Upper lobe of right lung (tissue), 1 donor: ENCODE data around the gene PLD3. TPM values are rescaled to one million over a fixed set of nuclear protein-coding genes. Genes with fewer than 3 reads are reported as not detected.

Experiments
- ATAC-seq: fragments of 200-7000 bp; cut with Tn5 transposase; one replicate; pipeline ENCODE4 v1.9.1; 2020; ENCODE audit warnings: mild to moderate bottlenecking, moderate library complexity
- DNase-seq: peaks from one replicate; pipeline ENCODE4 v3.0.0-alpha.2; 2020
- H3K27ac ChIP-seq: fragments of 200-600 bp; one replicate; pipeline ENCODE4 v1.8.0; 2022
- H3K27me3 ChIP-seq: fragments of 200-600 bp; one replicate; pipeline ENCODE4 v1.8.0; 2022; ENCODE audit warnings: mild to moderate bottlenecking
- H3K36me3 ChIP-seq: fragments of 200-600 bp; one replicate; pipeline ENCODE4 v1.8.0; 2022
- H3K4me1 ChIP-seq: fragments of 200-600 bp; one replicate; pipeline ENCODE4 v1.8.0; 2022
- H3K4me3 ChIP-seq: fragments of 200-600 bp; one replicate; pipeline ENCODE4 v1.8.0; 2022; ENCODE audit warnings: mild to moderate bottlenecking
- H3K9me3 ChIP-seq: fragments of 200-600 bp; one replicate; pipeline ENCODE4 v1.8.0; 2022
- CTCF ChIP-seq: fragments of 200-600 bp; IDR thresholded peaks from one replicate; pipeline ENCODE4 v1.8.0; 2022; ENCODE audit warnings: antibody characterized with exemption
- intact Hi-C: fragments of 100-400 bp; cut with DNase I; formaldehyde crosslinking; loops from one replicate; pipeline ENCODE4 v1.11.0; 2022
- total RNA-seq: library from RNA; stranded (reverse); fragmentation: NEBNext Ultra II Directional; extraction: Animal tissue kit (Norgen Biotek cat#: 25700); gene quantifications from one replicate; pipeline ENCODE4 v1.2.1, GENCODE V29; 2021
- donor health status: DM: no; HTN: yes; CAD: no; lungs with severe emphysema.

PLD3 gene
- total RNA-seq, 1 donor from 2014 or later = 432 TPM

- peak overlapping the region; percentile 40 for H3K4me3 ChIP-seq
- DNase-seq (no peak), ATAC-seq (peak; percentile 66)
- H3K4me1 ChIP-seq = peaks cover 15% of the 10 kb centered on the region
- H3K9me3 ChIP-seq = no peaks in the 10 kb centered on the region
- H3K27me3 ChIP-seq = no peaks in the 10 kb centered on the region
- TF ChIP-seq CTCF = no peak
- intact Hi-C loops = no loop called here
- no peaks in the 10 kb centered on the region for H3K36me3 ChIP-seq
- peak overlapping the region; percentile 72 for H3K27ac ChIP-seq
These were observed 62.8 kb downstream of the PLD3 start for GRCh38 chr19:40411125-40411842.

- no peaks in the 10 kb centered on the region for H3K9me3 ChIP-seq
- intact Hi-C loops = no loop called here
- no peaks in the 10 kb centered on the region for H3K36me3 ChIP-seq
- H3K27ac ChIP-seq = peak overlapping the region; percentile 72
- DNase-seq = no peak
- H3K4me1 ChIP-seq = peaks cover 23% of the 10 kb centered on the region
- H3K27me3 ChIP-seq = no peaks in the 10 kb centered on the region
- no peak for ATAC-seq
- peak overlapping the region; percentile 40 for H3K4me3 ChIP-seq
- TF ChIP-seq CTCF = no peak
These were observed 63.5 kb downstream of the PLD3 start for GRCh38 chr19:40411958-40412499.

- ATAC-seq (no peak), DNase-seq (no peak)
- TF ChIP-seq CTCF = no peak
- H3K27me3 ChIP-seq = no peaks in the 10 kb centered on the region
- intact Hi-C loops = no loop called here
- H3K36me3 ChIP-seq = no peaks in the 10 kb centered on the region
- H3K4me1 ChIP-seq = peaks cover 31% of the 10 kb centered on the region
- no peaks in the 10 kb centered on the region for H3K9me3 ChIP-seq
- peak overlapping the region; percentile 36 for H3K27ac ChIP-seq
- H3K4me3 ChIP-seq = peak overlapping the region; percentile 40
These were observed 64.4 kb downstream of the PLD3 start for GRCh38 chr19:40412866-40413265.

- ATAC-seq (peak; percentile 21), DNase-seq (no peak)
- H3K27ac ChIP-seq = peak within 1 kb of the TSS; percentile 72
These were observed 64.9 kb downstream of the PLD3 start, which contains the start of gene PRX for GRCh38 chr19:40413291-40413845. TSS of gene PRX (minus strand) at chr19:40413378. CDS start at chr19:40407932, 5,446 bp downstream.

More at GRCh38 chr19:40413291-40413845, 64.9 kb downstream of the PLD3 start, which contains the start of gene PRX:
- intact Hi-C loops = no loop called here
- Histone ChIP-seq H3K9me3 (no peaks in the 10 kb centered on the region), H3K27me3 (no peaks in the 10 kb centered on the region), H3K36me3 (no peaks in the 10 kb centered on the region), H3K4me1 (peaks cover 36% of the 10 kb centered on the region), H3K4me3 (peak within 1 kb of the TSS; percentile 40)
- TF ChIP-seq CTCF = no peak
